Trophoblast cell (in vitro differentiated cells and primary cell): Measurements from ENCODE around the gene TTLL6.

Source experiments
- DNase-seq, 2 donors: peaks; one replicate each; pipeline ENCODE4 v3.0.0-alpha.2; 2016
- H2AFZ ChIP-seq: 2 replicates; pipeline ENCODE4 v1.6.1; 2013; ENCODE audit warnings: low read length, moderate library complexity, mild to moderate bottlenecking; ENCODE audit not compliant: insufficient read depth, poor library complexity
- H2AK5ac ChIP-seq: 2 replicates; pipeline ENCODE4 v1.6.1; 2013; ENCODE audit warnings: mild to moderate bottlenecking, low read length
- H2BK120ac ChIP-seq: 2 replicates; pipeline ENCODE4 v1.6.1; 2013; ENCODE audit warnings: low read length, mild to moderate bottlenecking, moderate library complexity; ENCODE audit not compliant: insufficient read depth, poor library complexity
- H2BK12ac ChIP-seq: 2 replicates; pipeline ENCODE4 v1.6.1; 2013; ENCODE audit warnings: mild to moderate bottlenecking, low read length, moderate library complexity
- H2BK5ac ChIP-seq: 2 replicates; pipeline ENCODE4 v1.6.1; 2013; ENCODE audit warnings: low read length, low read depth, moderate library complexity, mild to moderate bottlenecking; ENCODE audit not compliant: poor library complexity
- H3K14ac ChIP-seq: 2 replicates; pipeline ENCODE4 v1.6.1; 2013; ENCODE audit warnings: mild to moderate bottlenecking, low read length
- H3K18ac ChIP-seq: 2 replicates; pipeline ENCODE4 v1.6.1; 2013; ENCODE audit warnings: mild to moderate bottlenecking, low read length
- H3K23ac ChIP-seq: 2 replicates; pipeline ENCODE4 v1.6.1; 2013; ENCODE audit warnings: low read length
- H3K27ac ChIP-seq: 2 replicates; pipeline ENCODE4 v1.5.1; 2013; ENCODE audit warnings: low read depth, mild to moderate bottlenecking, inconsistent platforms, low read length, moderate library complexity
- H3K27me3 ChIP-seq: 2 replicates; pipeline ENCODE4 v1.6.1; 2013; ENCODE audit warnings: inconsistent platforms, mild to moderate bottlenecking, low read length, moderate library complexity; ENCODE audit not compliant: insufficient read depth
- H3K36me3 ChIP-seq, 2 experiments: 1 replicate in 1 of 2; 2 replicates in 1 of 2; pipeline ENCODE4 v1.6.1; 2013; ENCODE audit warnings: low read length in 2 of 2, mild to moderate bottlenecking in 2 of 2, moderate library complexity in 1 of 2; ENCODE audit not compliant: insufficient read depth in 2 of 2, control insufficient read depth in 1 of 2
- H3K4ac ChIP-seq: 2 replicates; pipeline ENCODE4 v1.6.1; 2013; ENCODE audit warnings: low read depth, mild to moderate bottlenecking, low read length, moderate library complexity
- H3K4me1 ChIP-seq, 2 experiments: 1 replicate in 1 of 2; 2 replicates in 1 of 2; pipeline ENCODE4 v1.6.1; 2013; ENCODE audit warnings: low read length in 2 of 2, mild to moderate bottlenecking in 2 of 2, moderate library complexity in 1 of 2; ENCODE audit not compliant: insufficient read depth in 2 of 2, control insufficient read depth in 1 of 2
- H3K4me2 ChIP-seq: 2 replicates; pipeline ENCODE4 v1.6.1; 2013; ENCODE audit warnings: inconsistent platforms, mild to moderate bottlenecking, low read length, moderate library complexity
- H3K4me3 ChIP-seq: 2 replicates; pipeline ENCODE4 v1.5.1; 2013; ENCODE audit warnings: mild to moderate bottlenecking, low read depth, low read length, inconsistent platforms
- H3K79me1 ChIP-seq: one replicate; pipeline ENCODE4 v1.6.1; 2013; ENCODE audit warnings: low read length
- H3K79me2 ChIP-seq: 2 replicates; pipeline ENCODE4 v1.6.1; 2013; ENCODE audit warnings: low read length, mild to moderate bottlenecking; ENCODE audit not compliant: control insufficient read depth, insufficient read depth, poor library complexity
- H3K9ac ChIP-seq: 2 replicates; pipeline ENCODE4 v1.6.1; 2013; ENCODE audit warnings: mild to moderate bottlenecking, low read length
- H3K9me3 ChIP-seq: 2 replicates; pipeline ENCODE4 v1.6.1; 2013; ENCODE audit warnings: low read depth, mild to moderate bottlenecking, control low read depth, inconsistent platforms, low read length; ENCODE audit not compliant: insufficient read depth
- H4K12ac ChIP-seq: 2 replicates; pipeline ENCODE4 v1.6.1; 2013; ENCODE audit warnings: low read depth, mild to moderate bottlenecking, low read length, moderate library complexity
- H4K8ac ChIP-seq: 2 replicates; pipeline ENCODE4 v1.6.1; 2013; ENCODE audit warnings: low read depth, mild to moderate bottlenecking, low read length, moderate library complexity
- H4K91ac ChIP-seq: one replicate; pipeline ENCODE4 v1.6.1; 2013; ENCODE audit warnings: low read depth, mild to moderate bottlenecking, low read length, moderate library complexity
- WGBS: extraction: QIAGEN DNeasy Blood & Tissue Kit; methylation state at CpG from one replicate; pipeline ENCODE4 v1.1.7; 2013; ENCODE audit warnings: missing lambda C conversion rate; ENCODE audit not compliant: insufficient read length, insufficient coverage; ENCODE audit errors: extremely low coverage; 5-methylcytosine and 5-hydroxymethylcytosine counted together

TTLL6 gene

GRCh38 chr17:48854774-48855476 is 37.9 kb upstream of the TTLL6 start:
- H3K4ac ChIP-seq = no peak overlapping the region
- H3K27me3 ChIP-seq = no peaks in the 10 kb centered on the region
- no peaks in the 10 kb centered on the region for H3K79me2 ChIP-seq
- no peak overlapping the region for H4K12ac ChIP-seq
- no peak overlapping the region for H3K18ac ChIP-seq
- H2BK120ac ChIP-seq = no peak overlapping the region
- no peak overlapping the region for H2AK5ac ChIP-seq
- no peaks in the 10 kb centered on the region for H3K79me1 ChIP-seq
- no peak overlapping the region for H4K8ac ChIP-seq
- no peak overlapping the region for H3K23ac ChIP-seq
- peaks cover 0 to 2% of the 10 kb centered on the region in 2 experiments for H3K36me3 ChIP-seq
- H3K27ac ChIP-seq = no peak overlapping the region
- no peak overlapping the region for H2BK12ac ChIP-seq
- H3K4me2 ChIP-seq = no peak overlapping the region
- WGBS = no CpG with 5 or more reads among the region's 7 CpGs
- H3K9me3 ChIP-seq = no peaks in the 10 kb centered on the region
- no peaks in the 10 kb centered on the region for H3K4me1 ChIP-seq
- DNase-seq = no peak
- no peak overlapping the region for H4K91ac ChIP-seq
- no peak overlapping the region for H2AFZ ChIP-seq
- no peak overlapping the region for H3K4me3 ChIP-seq
- H2BK5ac ChIP-seq = no peak overlapping the region
- H3K9ac ChIP-seq = no peak overlapping the region
- H3K14ac ChIP-seq = no peak overlapping the region

DNA sequence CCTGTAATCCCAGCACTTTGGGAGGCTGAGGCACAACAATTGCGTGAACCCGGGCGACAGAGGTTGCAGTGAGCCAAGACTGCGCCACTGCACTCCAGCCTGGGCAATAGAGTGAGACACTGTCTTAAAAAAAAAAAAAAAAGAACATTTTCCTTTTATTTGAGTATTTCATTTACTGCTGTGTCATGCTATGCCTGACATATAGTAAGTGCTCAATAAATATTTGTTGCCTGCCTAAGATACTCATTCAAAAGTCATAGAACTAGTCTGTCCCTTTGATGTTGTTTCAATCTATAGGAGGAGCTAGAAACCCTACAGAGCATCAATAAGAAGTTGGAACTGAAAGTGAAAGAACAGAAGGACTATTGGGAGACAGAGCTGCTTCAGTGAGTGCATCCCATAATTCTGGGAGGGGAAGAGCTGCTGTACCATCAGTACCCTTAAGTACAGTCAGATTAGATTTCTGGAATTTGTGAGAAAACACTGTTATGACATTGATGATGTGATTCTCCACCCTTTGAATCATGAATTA is 33.8 kb upstream of the TTLL6 start:
- Histone ChIP-seq H4K12ac (no peak overlapping the region), H3K79me2 (no peaks in the 10 kb centered on the region), H4K8ac (no peak overlapping the region), H4K91ac (no peak overlapping the region), H2AK5ac (no peak overlapping the region), H3K4me2 (no peak overlapping the region), H3K9ac (no peak overlapping the region), H3K27ac (no peak overlapping the region), H3K79me1 (no peaks in the 10 kb centered on the region), H3K14ac (no peak overlapping the region), H3K23ac (no peak overlapping the region), H3K18ac (no peak overlapping the region), H3K4ac (no peak overlapping the region), H3K27me3 (no peaks in the 10 kb centered on the region), H2AFZ (no peak overlapping the region), H3K4me3 (no peak overlapping the region), H3K4me1 (no peaks in the 10 kb centered on the region), H2BK12ac (no peak overlapping the region), H3K36me3 (peaks cover 0 to 5% of the 10 kb centered on the region in 2 experiments), H2BK120ac (no peak overlapping the region), H2BK5ac (no peak overlapping the region), H3K9me3 (no peaks in the 10 kb centered on the region)
- no CpG with 5 or more reads among the region's 4 CpGs for WGBS
- DNase-seq = no peak

DNA sequence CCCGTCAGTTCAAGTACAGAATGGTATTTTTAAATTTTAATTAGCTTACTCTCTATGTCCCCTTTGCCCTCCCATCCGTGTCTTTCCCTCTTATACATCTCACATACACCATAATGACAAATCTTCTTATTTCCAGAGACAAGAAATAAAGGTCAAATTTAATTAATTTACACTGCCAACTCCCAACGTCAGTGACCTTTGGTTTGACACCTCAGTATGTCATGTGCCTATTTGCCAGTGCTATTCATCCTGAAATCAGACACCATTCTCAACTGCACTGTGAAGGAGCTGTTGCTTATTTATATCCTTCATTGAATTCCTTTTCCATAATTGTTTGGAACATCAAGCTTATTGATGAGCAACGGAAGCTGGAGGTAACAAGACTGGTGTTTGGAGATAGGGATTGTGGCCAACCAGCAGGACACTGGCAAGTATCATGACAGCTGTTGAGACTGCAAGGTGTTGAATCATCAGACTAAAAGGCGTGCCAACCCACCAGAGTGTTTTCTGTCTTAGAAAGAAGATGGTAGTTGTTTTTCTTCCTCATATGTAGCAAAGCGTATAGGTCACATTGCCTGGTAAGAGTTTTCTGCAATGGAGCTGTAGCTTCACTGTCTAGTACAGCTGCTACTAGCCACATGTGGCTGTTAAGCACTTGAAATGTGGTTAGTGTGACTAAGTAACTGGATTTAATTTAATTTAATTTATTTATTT is 26.3 kb upstream of the TTLL6 start:
- no peak overlapping the region for H3K4me2 ChIP-seq
- no CpG with 5 or more reads among the region's 6 CpGs for WGBS

GRCh38 chr17:48842746-48843145 is 25.7 kb upstream of the TTLL6 start:
- Histone ChIP-seq H2BK5ac (no peak overlapping the region), H3K4me3 (no peak overlapping the region), H3K79me1 (no peaks in the 10 kb centered on the region), H4K12ac (no peak overlapping the region), H2AFZ (no peak overlapping the region), H3K4me2 (no peak overlapping the region), H3K23ac (no peak overlapping the region), H3K4me1 (no peaks in the 10 kb centered on the region), H3K79me2 (no peaks in the 10 kb centered on the region), H3K4ac (no peak overlapping the region), H2BK12ac (no peak overlapping the region), H4K91ac (no peak overlapping the region), H3K14ac (no peak overlapping the region), H4K8ac (no peak overlapping the region), H3K9ac (no peak overlapping the region), H3K9me3 (no peaks in the 10 kb centered on the region), H2BK120ac (no peak overlapping the region), H2AK5ac (no peak overlapping the region), H3K27ac (no peak overlapping the region), H3K27me3 (no peaks in the 10 kb centered on the region), H3K36me3 (peaks cover 0 to 6% of the 10 kb centered on the region in 2 experiments), H3K18ac (no peak overlapping the region)
- no CpG with 5 or more reads among the region's 3 CpGs for WGBS
- no peak for DNase-seq

More for the DNA sequence above, 26.3 kb upstream of the TTLL6 start:
- Histone ChIP-seq H3K4ac (no peak overlapping the region), H3K14ac (no peak overlapping the region), H3K27me3 (no peaks in the 10 kb centered on the region), H3K18ac (no peak overlapping the region), H4K91ac (no peak overlapping the region), H3K9me3 (no peaks in the 10 kb centered on the region), H2AFZ (no peak overlapping the region), H2BK5ac (no peak overlapping the region), H2BK12ac (no peak overlapping the region), H2BK120ac (no peak overlapping the region), H4K12ac (no peak overlapping the region), H3K79me2 (no peaks in the 10 kb centered on the region), H3K4me1 (no peaks in the 10 kb centered on the region), H3K9ac (no peak overlapping the region), H3K27ac (no peak overlapping the region), H3K36me3 (peaks cover 0 to 6% of the 10 kb centered on the region in 2 experiments), H4K8ac (no peak overlapping the region), H3K79me1 (no peaks in the 10 kb centered on the region), H3K4me3 (no peak overlapping the region), H2AK5ac (no peak overlapping the region), H3K23ac (no peak overlapping the region)
- DNase-seq = no peak
